Retinal pigment epithelial cell (primary cell): ENCODE measurements around the gene DGCR2.

Experiments used
- DNase-seq: peaks from one replicate; pipeline ENCODE4 v3.0.0-alpha.2; 2010; ENCODE audit warnings: low read depth
- H3K4me3 ChIP-seq: 2 replicates; pipeline ENCODE4 v1.5.1; 2011; ENCODE audit warnings: mild to moderate bottlenecking, low read length, control low read depth, moderate library complexity
- CTCF ChIP-seq: conservative IDR thresholded peaks from 2 replicates; pipeline ENCODE4 v1.5.1; 2011; ENCODE audit warnings: low read depth, low read length, control low read depth, inconsistent platforms

The DGCR2 gene

GRCh38 chr22:19111584-19111983, 10.6 kb downstream of the DGCR2 start:
- H3K4me3 ChIP-seq: no peak overlapping the region
- no peak for TF ChIP-seq CTCF
- no peak for DNase-seq

- no peak for DNase-seq
- no peak for TF ChIP-seq CTCF
- no peak overlapping the region for H3K4me3 ChIP-seq
Observed at GRCh38 chr22:19111140-19111539, 11.1 kb downstream of the DGCR2 start.

GRCh38 chr22:19110646-19111045, 11.6 kb downstream of the DGCR2 start:
- no peak for DNase-seq
- no peak overlapping the region for H3K4me3 ChIP-seq
- no peak for TF ChIP-seq CTCF

- TF ChIP-seq CTCF: no peak
- no peak for DNase-seq
- H3K4me3 ChIP-seq: no peak overlapping the region
Observed at GRCh38 chr22:19110064-19110458, 12.2 kb downstream of the DGCR2 start.

GRCh38 chr22:19109198-19110063, 12.8 kb downstream of the DGCR2 start:
- TF ChIP-seq CTCF: no peak
- no peak overlapping the region for H3K4me3 ChIP-seq
- no peak for DNase-seq

- TF ChIP-seq CTCF: no peak
- H3K4me3 ChIP-seq: no peak overlapping the region
- no peak for DNase-seq
Observed at GRCh38 chr22:19108807-19109197, 13.4 kb downstream of the DGCR2 start.

GRCh38 chr22:19107730-19108074, 14.5 kb downstream of the DGCR2 start:
- no peak for TF ChIP-seq CTCF
- H3K4me3 ChIP-seq: no peak overlapping the region
- no peak for DNase-seq
